Measurements from ENCODE around the gene INPP5E.
"Not testable (repeated sequence)": the region's sequence is repeated elsewhere in the genome, so short reads cannot be mapped to it uniquely, and the experiment has no call there.

The INPP5E gene

GRCh38 chr9:136407911-136408310 is 31.7 kb downstream of the INPP5E start:
- H3K9ac ChIP-seq: no peak overlapping the region
- H3K4me3 ChIP-seq (ENCODE audit: low read depth, low read length): no peak overlapping the region
- no peaks in the 10 kb centered on the region for H3K4me1 ChIP-seq
- H3K27me3 ChIP-seq (ENCODE audit: control insufficient read depth, insufficient read depth, low read length): no peaks in the 10 kb centered on the region
- no peak overlapping the region for H3K4me2 ChIP-seq (ENCODE audit: low read length)
- no peaks in the 10 kb centered on the region for H3K36me3 ChIP-seq (ENCODE audit: control insufficient read depth, insufficient read depth, low read length)
- H3K9me3 ChIP-seq (ENCODE audit: control insufficient read depth, low read length): no peaks in the 10 kb centered on the region
- H2AFZ ChIP-seq: no peak overlapping the region
- no peak overlapping the region for H3K27ac ChIP-seq
- peaks cover 12% of the 10 kb centered on the region for H3K79me2 ChIP-seq
- TF ChIP-seq, protein P1, sequence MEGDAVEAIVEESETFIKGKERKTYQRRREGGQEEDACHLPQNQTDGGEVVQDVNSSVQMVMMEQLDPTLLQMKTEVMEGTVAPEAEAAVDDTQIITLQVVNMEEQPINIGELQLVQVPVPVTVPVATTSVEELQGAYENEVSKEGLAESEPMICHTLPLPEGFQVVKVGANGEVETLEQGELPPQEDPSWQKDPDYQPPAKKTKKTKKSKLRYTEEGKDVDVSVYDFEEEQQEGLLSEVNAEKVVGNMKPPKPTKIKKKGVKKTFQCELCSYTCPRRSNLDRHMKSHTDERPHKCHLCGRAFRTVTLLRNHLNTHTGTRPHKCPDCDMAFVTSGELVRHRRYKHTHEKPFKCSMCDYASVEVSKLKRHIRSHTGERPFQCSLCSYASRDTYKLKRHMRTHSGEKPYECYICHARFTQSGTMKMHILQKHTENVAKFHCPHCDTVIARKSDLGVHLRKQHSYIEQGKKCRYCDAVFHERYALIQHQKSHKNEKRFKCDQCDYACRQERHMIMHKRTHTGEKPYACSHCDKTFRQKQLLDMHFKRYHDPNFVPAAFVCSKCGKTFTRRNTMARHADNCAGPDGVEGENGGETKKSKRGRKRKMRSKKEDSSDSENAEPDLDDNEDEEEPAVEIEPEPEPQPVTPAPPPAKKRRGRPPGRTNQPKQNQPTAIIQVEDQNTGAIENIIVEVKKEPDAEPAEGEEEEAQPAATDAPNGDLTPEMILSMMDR (IDR thresholded peaks at IDR 0.05): no peak

- not testable (repeated sequence) for H3K27me3 ChIP-seq (ENCODE audit: control insufficient read depth, insufficient read depth, low read length); H3K4me2 ChIP-seq (ENCODE audit: low read length); H3K4me3 ChIP-seq (ENCODE audit: low read depth, low read length); H2AFZ ChIP-seq; H3K4me1 ChIP-seq; H3K9ac ChIP-seq; H3K36me3 ChIP-seq (ENCODE audit: control insufficient read depth, insufficient read depth, low read length); H3K9me3 ChIP-seq (ENCODE audit: control insufficient read depth, low read length); H3K27ac ChIP-seq
- peaks cover 11% of the 10 kb centered on the region for H3K79me2 ChIP-seq
These were observed 32.6 kb downstream of the INPP5E start for GRCh38 chr9:136407061-136407460.

- not testable (repeated sequence) for H3K9ac ChIP-seq; H3K36me3 ChIP-seq (ENCODE audit: control insufficient read depth, insufficient read depth, low read length); H3K4me2 ChIP-seq (ENCODE audit: low read length); H2AFZ ChIP-seq; H3K4me1 ChIP-seq; H3K27ac ChIP-seq; H3K27me3 ChIP-seq (ENCODE audit: control insufficient read depth, insufficient read depth, low read length); H3K4me3 ChIP-seq (ENCODE audit: low read depth, low read length); H3K9me3 ChIP-seq (ENCODE audit: control insufficient read depth, low read length); H3K79me2 ChIP-seq
These were observed 33.7 kb downstream of the INPP5E start for GRCh38 chr9:136405904-136406303.

DNA sequence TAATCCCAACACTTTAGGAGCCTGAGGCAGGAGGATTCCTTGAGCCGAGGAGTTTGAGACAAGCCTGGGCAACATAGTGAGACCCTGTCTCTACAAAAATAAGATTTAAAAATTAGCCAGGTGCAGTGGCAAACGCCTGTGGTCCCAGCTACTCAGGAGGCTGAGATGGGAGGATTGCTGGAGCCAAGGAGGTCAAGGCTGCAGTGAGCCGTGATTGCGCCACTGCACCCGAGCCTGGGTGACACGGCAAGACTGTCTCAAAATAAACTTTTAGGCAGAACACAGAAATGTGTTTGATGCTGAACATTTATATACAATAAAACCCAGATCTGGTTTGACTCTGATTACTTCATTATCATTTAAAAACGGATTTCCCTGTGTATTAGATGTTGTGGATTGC is 34.2 kb downstream of the INPP5E start:
- Histone ChIP-seq H3K79me2 (no peaks in the 10 kb centered on the region), H3K27me3 (ENCODE audit: control insufficient read depth, insufficient read depth, low read length) (no peaks in the 10 kb centered on the region), H3K36me3 (ENCODE audit: control insufficient read depth, insufficient read depth, low read length) (no peaks in the 10 kb centered on the region), H3K9me3 (ENCODE audit: control insufficient read depth, low read length) (no peaks in the 10 kb centered on the region), H3K4me3 (ENCODE audit: low read depth, low read length) (no peak overlapping the region), H3K4me1 (no peaks in the 10 kb centered on the region), H3K27ac (no peak overlapping the region), H3K9ac (no peak overlapping the region), H2AFZ (no peak overlapping the region), H3K4me2 (ENCODE audit: low read length) (no peak overlapping the region)
- TF ChIP-seq, protein P1 (IDR thresholded peaks at IDR 0.05): no peak

DNA sequence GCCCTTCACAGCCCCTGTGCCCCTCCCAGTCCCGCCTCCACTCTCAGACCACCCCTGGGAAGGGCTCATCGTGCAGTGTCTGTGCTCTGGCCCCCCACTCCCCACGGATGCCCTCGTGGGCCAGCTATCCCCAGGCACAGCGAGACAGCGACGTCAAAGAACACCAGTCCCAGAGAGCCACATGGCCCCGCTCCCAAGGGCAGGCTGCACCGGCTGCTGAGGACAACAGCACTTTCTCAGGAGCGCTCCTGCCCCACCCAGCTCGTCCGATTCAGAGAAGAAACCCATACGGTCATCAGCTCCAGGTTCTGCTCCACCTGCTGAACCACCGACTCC is 34.9 kb downstream of the INPP5E start:
- TF ChIP-seq, protein P1 (IDR thresholded peaks at IDR 0.05): no peak
- Histone ChIP-seq H3K27me3 (ENCODE audit: control insufficient read depth, insufficient read depth, low read length) (no peaks in the 10 kb centered on the region), H3K9me3 (ENCODE audit: control insufficient read depth, low read length) (no peaks in the 10 kb centered on the region), H3K79me2 (no peaks in the 10 kb centered on the region), H3K4me2 (ENCODE audit: low read length) (no peak overlapping the region), H3K27ac (no peak overlapping the region), H3K9ac (no peak overlapping the region), H3K4me1 (no peaks in the 10 kb centered on the region), H3K36me3 (ENCODE audit: control insufficient read depth, insufficient read depth, low read length) (no peaks in the 10 kb centered on the region), H2AFZ (no peak overlapping the region), H3K4me3 (ENCODE audit: low read depth, low read length) (no peak overlapping the region)

DNA sequence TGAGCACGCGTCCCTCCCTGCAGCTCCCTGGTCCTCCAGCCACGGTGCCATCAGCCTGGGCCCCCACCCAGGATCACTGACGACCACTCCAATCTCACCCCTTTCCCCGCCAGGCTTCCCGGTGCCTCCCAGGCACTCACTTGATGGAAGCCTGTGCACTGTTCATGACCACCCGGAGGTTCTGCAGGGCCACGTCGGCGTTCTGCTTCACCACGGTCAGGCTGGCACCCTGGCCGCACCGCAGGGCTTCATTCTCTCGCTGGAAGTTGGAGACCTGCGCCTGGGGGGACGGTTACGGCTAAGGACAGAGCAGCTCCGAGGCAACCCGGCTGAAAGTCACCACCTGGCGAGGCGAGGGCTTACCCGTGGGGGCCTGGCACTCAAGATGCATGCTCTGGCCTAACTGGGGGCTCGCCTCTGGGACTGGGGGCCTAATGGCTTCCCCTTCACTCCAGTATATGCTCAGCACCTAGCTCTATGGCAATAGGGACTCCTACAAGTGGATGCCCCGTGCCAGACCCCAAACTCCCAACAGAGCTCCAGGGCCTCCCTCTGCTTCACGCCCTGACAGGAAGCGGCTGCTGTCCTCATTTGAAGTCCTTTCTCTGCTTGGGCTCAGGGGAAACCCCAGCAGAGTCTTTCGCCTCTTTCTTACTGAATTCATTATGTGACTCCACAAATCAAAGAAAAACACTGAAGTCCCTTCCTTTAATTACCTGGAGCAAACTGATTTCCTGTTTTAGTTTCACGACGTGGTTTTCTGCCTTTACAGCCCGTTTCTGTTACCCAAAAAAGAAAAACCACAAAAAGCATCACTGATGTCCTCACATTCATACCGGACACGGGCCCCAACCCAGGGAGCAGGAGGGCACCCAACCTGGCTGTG is 35.5 kb downstream of the INPP5E start:
- no peaks in the 10 kb centered on the region for H3K27me3 ChIP-seq (ENCODE audit: control insufficient read depth, insufficient read depth, low read length)
- H3K9ac ChIP-seq: no peak overlapping the region
- TF ChIP-seq, protein P1 (IDR thresholded peaks at IDR 0.05): no peak
- H3K79me2 ChIP-seq: no peaks in the 10 kb centered on the region
- H3K36me3 ChIP-seq (ENCODE audit: control insufficient read depth, insufficient read depth, low read length): no peaks in the 10 kb centered on the region
- H2AFZ ChIP-seq: no peak overlapping the region
- H3K27ac ChIP-seq: no peak overlapping the region
- no peak overlapping the region for H3K4me3 ChIP-seq (ENCODE audit: low read depth, low read length)
- no peaks in the 10 kb centered on the region for H3K4me1 ChIP-seq
- H3K9me3 ChIP-seq (ENCODE audit: control insufficient read depth, low read length): no peaks in the 10 kb centered on the region
- H3K4me2 ChIP-seq (ENCODE audit: low read length): no peak overlapping the region
